GM21786 (cell line): Measurements from ENCODE around the gene FAM228B.
"Not testable (repeated sequence)": the region's sequence is repeated elsewhere in the genome, so short reads cannot be mapped to it uniquely, and the experiment has no call there.

Experiments used
- ATAC-seq: cut with Tn5 transposase; IDR thresholded peaks from one replicate; pipeline ENCODE4 v1.9.1; 2021; ENCODE audit not compliant: unreplicated experiment

FAM228B gene

GRCh38 chr2:24101992-24102391 lies 21.3 kb upstream of the FAM228B start:
- ATAC-seq, result no peak

GRCh38 chr2:24102677-24103076 lies 20.6 kb upstream of the FAM228B start:
- no peak for ATAC-seq

- no peak for ATAC-seq
Observed at GRCh38 chr2:24104110-24104650, 19.1 kb upstream of the FAM228B start.

GRCh38 chr2:24104906-24105305 lies 18.4 kb upstream of the FAM228B start:
- no peak for ATAC-seq

- ATAC-seq, result no peak
Observed at GRCh38 chr2:24105816-24106215, 17.5 kb upstream of the FAM228B start.

GRCh38 chr2:24106786-24107185 lies 16.5 kb upstream of the FAM228B start:
- no peak for ATAC-seq

- ATAC-seq, result no peak
Observed at GRCh38 chr2:24107336-24107735, 15.9 kb upstream of the FAM228B start.

- ATAC-seq, result not testable (repeated sequence)
Observed at GRCh38 chr2:24109431-24109830, 13.8 kb upstream of the FAM228B start.

GRCh38 chr2:24110660-24111303 lies 12.5 kb upstream of the FAM228B start:
- ATAC-seq, result no peak

- no peak for ATAC-seq
Observed at GRCh38 chr2:24111407-24111901, 11.8 kb upstream of the FAM228B start.

GRCh38 chr2:24115057-24115456 lies 8.2 kb upstream of the FAM228B start:
- ATAC-seq, result no peak

- no peak for ATAC-seq
Observed at GRCh38 chr2:24117902-24118301, 5.4 kb upstream of the FAM228B start.

- no peak for ATAC-seq
Observed at GRCh38 chr2:24121066-24121465, 2.2 kb upstream of the FAM228B start.

- ATAC-seq, result no peak
Observed at GRCh38 chr2:24121469-24121868, 1.8 kb upstream of the FAM228B start.

- ATAC-seq, result no peak
Observed at GRCh38 chr2:24122366-24123194, 689 bp upstream of the FAM228B start.

- ATAC-seq, result peak; percentile 9
Observed at GRCh38 chr2:24123922-24124580, 782 bp downstream of the FAM228B start.

- ATAC-seq, result no peak
Observed at GRCh38 chr2:24125956-24126355, 2.7 kb downstream of the FAM228B start.

- no peak for ATAC-seq
Observed at GRCh38 chr2:24132543-24132942, 9.3 kb downstream of the FAM228B start.

GRCh38 chr2:24140305-24140704 lies 17.0 kb downstream of the FAM228B start:
- not testable (repeated sequence) for ATAC-seq

GRCh38 chr2:24147364-24147763 lies 24.1 kb downstream of the FAM228B start:
- ATAC-seq, result no peak

GRCh38 chr2:24152413-24153197 lies 29.3 kb downstream of the FAM228B start:
- ATAC-seq, result no peak
